Measurements from ENCODE around the gene IFT43.

IFT43 gene

DNA sequence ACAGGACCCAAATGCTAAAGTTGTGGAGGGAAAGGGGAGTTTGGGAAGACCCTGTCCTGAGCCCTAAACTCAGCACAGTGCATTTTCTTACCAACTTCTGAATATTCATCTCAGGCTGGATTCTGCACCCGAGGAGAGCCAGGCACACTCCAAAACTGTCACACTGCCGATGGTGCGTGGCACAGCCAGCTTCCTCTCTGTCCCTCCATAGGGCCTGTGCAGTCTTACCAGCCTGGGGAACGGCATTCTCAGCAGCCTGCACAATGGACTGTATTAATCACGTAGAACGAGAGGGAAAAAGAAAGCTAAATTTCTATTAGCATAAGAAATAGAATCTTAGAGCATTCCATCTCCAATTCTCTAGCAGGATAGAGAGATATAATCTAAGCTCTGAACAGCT lies 94.9 kb downstream of the IFT43 start:
- DNase-seq (ENCODE audit: low read depth) = no peak

DNA sequence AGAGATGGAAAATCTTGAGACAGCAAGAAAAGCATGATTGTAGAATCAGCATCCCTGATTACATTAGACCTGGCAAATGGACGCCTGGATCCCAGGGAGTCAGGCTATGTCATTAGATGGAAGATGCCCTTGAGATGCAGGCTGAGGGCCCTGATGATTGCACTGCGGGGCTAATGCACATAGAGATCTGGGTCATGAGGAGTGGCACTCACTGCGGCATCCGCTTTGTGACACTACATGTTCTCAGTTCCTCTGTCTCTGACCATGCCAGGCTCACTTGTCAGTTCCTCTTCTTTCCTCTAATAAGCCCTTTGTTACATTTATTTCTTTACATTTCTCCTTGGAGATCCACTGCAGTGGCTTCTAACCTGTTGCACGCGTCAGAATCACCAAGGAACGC lies 96.1 kb downstream of the IFT43 start:
- DNase-seq (ENCODE audit: low read depth) = no peak

DNA sequence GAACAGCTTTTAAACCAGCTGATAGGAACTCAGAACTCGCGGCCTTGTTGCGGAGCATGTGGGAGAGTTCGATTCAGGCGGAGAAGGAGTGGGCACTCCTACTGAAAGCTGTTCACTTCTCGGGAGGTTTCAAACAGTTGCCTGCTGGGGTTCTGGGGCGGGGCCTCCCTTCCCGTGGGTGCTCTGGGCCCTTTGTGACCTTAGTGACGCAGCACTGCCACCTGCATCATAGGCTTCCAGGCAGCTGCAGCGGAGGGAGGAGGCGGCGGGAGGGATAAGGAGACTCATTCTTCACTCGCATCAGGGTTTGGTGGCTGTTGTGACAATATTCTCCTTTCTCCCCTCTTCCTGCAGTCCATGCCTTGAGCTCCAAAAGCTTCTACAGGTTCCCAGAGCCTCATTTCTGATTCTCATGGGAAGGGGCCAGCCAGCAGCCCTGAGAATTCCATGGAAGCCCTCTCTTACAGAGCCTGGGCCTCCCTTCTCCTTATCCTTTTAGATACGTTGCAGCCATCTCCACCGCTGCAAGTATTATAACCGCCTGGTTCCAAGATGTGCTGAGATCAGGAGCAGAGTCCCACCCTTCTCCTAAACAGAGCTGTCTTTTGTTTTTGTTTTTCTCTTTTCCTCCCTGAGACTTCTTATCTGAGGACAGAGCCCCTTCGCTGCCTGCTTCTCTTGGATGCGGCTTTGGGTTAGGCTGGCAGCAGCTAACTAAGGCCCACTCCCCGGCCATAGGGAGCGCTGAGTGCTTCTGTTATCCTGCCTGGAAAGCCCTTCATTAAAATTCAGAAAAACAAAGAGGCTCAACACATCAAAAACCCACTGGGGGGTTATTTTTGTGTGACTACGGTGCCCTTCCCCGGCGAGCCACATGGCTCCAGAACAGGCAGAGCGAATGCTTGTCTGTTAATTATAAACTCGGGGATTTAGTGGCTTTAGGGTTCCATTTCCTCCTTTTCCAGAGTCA lies 98.5 kb downstream of the IFT43 start:
- no peak for DNase-seq (ENCODE audit: low read depth)

DNA sequence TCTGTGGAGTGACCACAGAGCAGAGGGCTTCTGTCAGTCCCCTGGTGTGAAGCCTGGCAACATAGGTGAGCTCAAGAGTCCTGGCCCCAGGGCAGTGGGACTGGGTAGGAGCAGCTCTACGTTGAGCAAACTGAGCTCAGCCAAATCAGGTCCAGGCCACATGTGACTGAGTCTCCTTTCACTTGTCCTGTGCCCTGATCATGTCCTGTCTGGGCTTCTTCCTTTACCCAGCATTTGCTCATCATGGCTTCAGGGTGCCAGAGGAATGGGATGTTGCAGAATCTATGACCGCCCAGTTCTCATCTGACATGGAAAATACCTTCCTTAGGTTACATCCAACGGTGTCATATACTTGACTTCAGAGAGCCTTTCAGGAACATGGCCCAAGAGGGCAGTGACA lies 99.8 kb downstream of the IFT43 start:
- no peak for DNase-seq (ENCODE audit: low read depth)

DNA sequence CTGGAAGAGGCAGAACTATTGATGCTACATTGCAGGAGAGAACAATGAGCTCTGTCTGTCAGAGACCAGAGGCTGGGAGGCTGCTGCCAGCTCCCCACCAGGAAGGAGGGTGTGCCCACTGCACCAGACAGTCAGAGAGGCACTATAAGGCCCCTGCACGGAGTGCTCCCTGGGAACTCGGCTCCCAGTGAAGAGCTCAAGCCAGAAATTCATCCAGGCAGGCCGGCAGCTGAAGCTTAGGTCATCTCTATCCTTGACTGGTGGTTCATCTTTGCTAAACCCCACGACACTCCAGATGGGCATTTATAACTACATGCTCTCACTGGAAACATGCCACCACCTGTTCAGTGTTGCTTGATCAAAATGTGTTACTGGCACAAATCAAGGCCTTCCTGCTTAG lies 101.1 kb downstream of the IFT43 start:
- DNase-seq (ENCODE audit: low read depth) = no peak

DNA sequence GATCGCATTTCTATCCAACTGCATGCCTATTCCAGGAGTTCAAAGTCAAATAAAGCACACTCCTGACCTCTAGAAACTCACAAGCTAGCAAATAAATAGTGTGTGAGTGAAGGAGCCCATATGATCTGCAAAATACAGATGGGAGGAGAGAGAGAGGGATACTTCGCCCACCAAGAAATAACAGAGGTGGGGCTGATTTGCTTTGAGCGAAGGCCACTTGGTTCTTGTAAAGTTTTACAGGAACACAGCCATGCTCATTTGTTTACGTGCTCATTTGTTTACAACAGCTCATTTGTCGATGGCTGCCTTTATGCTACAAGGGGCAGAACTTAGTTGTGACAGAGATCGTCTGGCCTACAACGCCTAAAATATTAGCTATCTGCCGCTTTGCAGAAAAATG lies 102.8 kb downstream of the IFT43 start:
- no peak for DNase-seq (ENCODE audit: low read depth)

DNA sequence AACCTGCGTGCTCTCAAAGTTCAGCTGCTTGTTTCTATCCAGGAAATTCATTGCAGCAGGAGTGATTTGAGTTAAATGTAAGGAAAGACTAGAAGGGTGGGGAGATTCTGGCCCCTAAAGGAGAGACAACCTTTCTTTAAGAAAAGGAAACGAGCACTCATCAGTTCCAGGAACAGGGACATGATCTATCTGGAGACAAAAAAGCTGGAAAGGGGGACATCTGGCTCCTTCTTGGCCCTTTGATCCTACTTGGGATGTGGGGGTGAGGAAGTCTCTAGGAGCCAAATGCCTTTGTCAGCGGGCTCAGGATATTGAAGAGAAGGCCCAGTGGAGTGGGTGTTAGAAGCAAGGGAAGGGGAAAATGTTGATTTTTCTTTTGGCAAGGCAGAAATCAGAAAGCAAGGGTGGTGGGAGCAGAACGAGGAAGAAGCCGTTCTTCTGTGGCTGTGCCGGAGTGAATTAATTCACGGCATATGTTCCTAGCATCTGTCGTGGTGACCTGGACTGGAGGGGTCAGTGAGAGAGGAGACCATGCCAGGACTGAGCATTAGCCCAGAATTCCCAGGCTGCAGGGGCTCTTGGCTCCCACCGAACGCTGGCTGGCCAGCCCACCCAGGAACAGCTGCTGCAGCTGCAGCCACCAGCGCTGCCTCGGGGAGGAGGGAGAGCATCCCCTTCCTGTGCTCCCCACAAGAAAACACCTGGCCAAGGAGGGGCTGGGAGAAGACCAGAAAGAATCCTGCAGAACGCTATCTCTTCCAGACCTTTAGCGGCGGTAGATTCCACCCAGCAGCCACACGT lies 103.4 kb downstream of the IFT43 start:
- no peak for DNase-seq (ENCODE audit: low read depth)

DNA sequence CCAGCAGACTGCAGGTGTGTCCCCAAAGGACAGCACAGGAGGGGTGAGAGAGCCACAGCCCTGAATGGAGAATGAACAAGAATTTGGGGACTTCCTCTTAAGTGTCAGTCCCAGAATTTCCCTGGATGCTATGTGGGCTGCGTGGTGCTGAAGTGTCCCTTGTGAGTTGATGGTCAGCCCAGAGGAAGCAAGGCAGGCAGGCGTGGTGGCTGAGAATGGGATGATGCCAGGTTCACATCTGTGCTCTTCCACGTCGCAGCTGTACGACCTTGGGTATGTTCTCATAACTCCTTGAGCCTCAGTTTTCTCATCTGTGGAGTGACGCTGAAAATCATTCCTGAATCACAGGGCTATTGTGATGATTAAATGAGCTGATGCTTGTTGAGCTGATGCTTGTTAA lies 104.0 kb downstream of the IFT43 start:
- DNase-seq (ENCODE audit: low read depth) = no peak

DNA sequence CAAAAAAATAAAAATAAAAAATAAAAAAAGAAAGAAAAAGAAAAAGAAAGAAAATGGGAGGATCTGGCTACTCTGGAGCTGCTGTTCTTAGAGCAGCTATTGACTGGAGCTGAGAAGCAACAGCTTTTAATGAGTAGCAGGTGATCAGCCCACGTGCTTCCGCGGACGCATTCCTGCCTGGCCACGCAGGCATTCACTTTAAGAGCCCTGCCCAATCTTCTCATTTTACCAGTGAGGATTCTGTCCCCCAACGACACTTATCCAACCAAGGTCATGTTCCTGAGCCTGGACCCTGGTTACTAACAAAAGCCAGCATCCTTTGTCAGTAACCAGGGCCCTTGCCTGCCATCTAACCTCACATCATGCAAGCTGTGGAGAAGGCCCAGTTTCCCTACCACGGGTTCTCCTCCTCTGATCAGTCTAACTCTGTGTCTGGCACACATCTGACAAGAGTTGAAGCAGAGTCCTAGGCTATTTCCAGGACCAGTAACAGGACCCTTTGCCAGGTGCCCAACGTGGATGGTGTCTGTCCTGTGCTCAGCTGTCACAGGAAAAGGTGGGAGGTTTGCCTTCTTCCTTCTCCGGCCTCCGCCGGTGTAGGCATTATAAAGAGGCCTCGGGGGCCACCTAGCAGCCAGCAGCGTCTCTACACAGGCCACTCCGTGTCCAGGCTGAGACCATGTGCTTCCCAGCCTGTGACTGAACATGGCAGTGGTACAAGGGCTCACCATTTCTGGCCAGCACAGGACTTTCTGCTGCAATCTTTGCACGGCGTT lies 105.2 kb downstream of the IFT43 start:
- no peak for DNase-seq (ENCODE audit: low read depth)

DNA sequence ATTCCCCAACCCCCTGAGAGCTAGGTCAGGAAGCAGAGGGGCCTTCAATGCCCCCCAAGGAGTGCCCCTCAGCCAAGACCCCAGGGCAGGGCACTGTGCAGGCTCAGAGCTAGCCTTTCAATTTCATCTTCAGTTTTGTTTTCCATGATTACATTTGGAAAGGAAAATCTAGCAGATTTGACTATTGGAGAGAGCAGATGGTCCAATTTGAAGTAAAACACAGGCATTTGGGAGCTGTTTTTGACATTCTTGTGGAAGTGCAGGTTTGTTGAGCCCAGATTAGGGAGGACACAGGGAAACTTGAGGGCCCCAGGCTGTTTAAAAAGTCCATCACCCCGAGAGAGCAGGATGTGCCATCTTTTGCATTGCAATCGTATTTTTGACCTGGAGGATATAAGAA lies 107.5 kb downstream of the IFT43 start:
- DNase-seq (ENCODE audit: low read depth) = no peak

DNA sequence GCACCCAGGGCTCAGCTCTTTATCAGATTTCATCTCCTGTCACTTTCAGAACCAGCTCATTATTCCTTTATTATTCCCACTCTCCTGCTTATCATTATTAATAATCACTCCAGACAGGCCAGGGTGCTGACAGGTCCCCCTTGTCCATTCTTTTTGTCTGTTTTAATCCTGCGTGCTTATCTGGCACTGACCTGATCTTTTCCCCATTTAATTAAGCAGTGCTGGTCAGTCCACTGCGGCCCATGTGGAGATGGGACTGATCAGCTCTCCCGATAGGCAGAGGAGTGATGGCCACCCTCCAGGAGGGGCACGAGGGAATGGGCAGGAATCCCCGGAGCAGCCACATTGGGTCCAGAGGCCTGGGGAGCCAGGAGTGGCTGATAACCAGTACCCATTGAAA lies 110.7 kb downstream of the IFT43 start:
- no peak for DNase-seq (ENCODE audit: low read depth)

DNA sequence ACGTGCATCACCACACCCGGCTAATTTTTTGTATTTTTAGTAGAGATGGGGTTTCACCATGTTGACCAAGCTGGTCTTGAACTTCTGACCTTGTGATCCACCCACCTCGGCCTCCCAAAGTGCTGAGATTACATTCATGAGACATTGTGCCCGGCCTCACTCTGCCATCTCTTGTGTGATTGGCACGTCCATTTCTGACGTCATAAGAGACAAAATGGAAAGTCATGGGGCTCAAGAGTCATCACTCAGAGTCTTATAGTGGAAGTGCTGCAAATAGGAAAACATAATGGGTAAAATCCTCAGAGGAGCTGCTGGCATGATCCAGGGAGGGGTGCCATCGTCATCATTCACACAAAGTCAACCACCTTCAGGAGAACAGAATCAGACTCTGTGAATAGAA lies 112.0 kb downstream of the IFT43 start:
- no peak for DNase-seq (ENCODE audit: low read depth)

DNA sequence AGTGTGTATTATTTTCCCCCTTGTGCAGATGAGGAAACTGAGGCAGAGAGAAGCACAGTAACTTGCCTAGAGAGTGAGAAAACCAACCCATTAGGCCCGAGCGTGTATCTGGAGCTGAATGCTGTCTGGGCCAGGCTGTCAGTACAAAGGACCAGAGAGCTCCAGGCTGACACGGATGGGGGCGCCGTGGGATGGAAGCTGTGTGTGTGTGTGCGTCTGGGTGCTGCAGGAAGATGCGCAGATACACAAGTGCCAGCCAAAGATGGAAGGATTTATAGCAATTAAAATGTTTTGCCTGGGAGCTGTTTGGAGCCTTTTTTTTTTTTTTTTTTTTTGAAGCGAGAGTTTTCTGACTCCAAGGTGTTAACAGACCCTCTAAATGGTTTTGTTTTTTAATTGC lies 112.5 kb downstream of the IFT43 start:
- DNase-seq (ENCODE audit: low read depth) = no peak

DNA sequence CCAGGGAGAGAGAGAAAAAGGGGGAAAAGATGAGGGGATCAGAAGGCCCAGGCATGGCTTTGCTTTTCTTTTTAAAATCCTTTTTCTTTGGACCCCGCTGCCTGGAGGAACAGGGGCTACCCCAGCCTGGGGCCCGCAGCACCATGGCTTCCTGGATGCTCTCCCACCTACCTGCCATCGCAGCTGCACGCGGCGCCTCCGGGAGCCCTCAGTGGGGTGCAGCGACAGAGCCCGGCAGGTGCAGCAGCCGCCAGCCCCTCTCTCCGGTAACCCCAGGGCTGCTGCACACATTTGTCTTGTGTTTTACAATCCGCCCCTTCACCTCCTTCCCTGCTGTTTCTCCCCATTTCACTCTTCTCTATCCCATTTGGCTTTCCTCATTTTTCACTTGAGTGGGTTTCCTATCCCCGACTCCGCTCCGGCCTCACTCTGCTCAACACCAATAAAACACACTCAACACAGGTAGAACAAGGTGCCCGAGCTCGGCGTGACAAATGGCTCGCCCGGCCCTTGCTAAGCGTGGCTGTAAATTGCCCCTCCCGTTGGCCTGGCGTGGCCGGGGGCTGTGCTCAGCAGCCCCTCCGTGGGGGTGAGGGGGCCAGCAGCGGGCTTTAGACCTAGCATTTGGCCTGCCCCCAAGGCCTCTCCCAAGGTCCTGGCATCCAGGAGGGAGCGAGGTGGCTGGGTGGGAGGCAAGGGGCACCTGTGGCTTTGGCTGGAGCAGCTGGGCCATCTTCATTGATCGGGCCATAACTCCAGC lies 113.5 kb downstream of the IFT43 start:
- DNase-seq (ENCODE audit: low read depth) = no peak

DNA sequence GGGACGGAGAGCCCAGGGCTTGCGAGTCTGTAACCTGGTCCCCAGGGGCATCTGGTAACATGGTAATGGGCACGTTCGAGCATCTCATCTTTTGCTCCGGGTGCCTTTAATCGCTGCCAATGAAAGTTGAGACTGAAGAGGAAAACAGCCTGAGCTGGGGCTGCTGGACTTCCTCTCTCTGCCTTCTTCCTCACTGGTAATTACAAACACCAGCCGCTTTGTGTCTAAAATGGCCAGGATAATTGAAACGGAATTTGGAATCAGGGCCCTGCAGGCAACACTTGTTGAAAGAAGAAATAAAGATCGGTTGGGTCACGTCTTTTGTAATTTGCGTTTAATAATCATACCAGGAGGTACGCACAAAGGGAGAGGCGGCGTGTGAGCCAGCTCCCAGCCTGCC lies 114.7 kb downstream of the IFT43 start:
- no peak for DNase-seq (ENCODE audit: low read depth)

DNA sequence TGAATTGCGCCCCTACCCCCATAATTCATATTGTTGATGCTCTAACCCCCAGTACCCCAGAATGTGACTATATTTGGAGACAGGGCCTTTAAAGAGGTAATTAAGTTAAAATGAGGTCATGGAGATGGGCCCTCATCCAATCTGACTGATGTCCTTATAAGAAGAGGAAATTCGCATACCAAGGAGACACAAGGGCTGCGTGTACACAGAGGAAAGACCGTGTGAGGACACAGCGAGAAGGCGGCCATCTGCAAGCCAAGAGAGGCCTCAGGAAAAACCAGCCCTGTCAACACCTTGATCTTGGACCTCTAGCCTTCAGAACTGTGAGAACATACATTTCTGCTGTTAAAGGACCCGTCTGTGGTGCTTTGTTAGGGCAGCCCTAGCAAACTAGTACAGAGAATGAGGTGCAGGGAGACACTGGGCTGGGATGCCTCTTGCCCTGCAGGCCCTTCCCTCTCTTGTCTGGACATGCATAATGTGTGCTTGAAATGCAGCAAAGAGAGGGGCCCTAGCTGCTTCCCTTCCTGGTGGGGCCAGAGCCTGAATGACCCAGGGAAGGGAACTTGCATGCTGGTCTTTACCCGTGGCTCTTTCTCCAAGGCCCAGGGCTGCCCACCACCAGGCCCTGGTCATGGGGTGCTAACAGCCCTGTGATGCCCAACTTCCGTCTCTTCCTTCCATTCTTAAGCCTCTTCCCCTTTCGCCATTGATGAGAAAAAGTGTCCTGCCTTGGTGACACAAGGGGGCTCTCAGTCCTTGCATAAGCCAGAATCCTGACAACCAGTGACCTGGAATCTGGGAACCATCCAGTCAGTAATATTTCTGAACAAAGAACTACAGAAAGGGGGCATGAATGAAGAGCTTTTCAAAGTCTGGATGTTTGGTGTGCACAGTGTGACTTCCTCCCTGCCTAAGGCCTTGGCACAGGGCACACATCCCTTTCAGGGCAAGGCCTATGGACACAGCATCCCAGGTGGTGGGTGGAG lies 116.1 kb downstream of the IFT43 start:
- DNase-seq (ENCODE audit: low read depth) = no peak

DNA sequence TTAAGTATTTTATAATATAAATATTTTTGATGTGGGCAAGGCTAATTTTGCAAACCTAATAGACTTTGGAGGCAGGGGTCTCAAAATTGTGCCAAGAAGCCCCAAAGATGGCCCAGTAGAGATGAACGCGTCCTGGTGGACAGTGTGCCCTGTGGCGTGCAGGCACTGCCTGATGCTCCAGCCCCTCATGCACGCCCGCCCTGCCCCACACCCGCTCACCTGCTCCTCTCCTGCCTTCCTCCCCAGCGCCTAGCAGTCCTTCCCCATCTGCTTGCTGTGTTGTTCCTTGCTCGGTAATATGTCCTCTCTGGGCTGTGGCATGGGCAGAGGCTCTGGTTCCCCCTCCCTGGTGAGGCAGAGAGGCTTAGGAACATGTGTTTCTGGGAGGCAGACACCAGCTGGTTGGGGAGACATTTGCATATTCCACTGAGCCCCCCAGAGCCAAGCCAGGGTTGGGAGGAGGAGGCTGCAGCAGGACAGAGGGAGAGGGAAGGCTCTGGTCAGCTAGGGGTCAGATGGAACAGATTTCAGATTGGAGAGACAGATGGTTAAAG lies 119.3 kb downstream of the IFT43 start:
- no peak for DNase-seq (ENCODE audit: low read depth)

DNA sequence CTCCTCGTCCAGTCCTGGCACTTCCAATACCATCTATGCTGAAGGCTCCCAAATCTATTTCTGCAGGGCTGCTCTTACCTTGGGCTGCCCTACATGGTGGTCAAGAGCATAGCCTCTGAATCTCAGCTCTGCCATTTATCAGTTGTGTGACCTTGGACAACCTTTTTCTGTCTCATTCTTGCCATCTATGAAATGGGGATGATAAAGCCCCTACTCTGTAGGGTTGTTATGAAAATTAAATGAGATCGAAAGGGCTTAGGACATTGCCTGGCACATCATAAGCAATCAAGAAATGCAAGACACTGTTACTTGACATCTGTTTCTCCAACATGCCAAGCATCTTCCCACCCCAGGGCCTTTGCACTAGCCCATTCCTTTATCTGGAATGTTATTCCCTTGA lies 120.6 kb downstream of the IFT43 start:
- no peak for DNase-seq (ENCODE audit: low read depth)

DNA sequence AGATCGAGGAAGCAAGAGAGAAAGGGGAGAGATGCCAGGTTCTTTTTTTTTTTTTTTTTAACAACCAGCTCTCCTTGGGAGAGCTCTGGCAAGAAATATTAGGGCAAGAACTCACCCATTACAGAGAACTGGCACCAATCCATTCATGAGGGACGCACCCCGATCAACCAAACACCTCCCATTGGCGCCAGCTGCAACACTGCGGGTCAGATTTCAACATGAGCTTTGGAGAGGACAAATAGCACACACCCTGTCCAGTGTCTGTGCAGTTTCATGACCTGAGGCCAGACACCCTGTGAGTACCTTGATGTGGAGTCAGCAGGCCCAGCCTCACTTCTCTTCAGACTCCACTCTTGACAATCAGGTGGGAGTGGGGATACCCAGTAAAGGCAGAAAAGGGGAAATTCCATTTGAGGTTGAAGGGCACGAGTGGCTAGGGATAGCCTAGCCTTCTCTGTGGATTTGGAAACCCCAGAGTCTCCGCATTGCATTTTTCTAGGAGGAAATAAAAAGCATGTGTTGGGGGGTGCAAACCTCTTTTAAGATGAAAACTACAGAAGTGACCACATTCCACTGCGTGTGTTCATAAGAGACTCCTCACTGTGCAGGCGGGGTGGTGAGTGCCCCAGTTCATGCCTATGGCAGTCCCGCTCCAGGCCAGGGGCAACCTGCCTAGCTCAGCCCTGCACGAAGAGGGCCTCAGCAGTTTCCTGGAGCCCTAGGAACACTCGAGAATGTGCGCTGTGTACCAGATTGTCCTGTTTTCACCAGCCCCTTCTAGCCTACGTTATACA lies 123.7 kb downstream of the IFT43 start:
- DNase-seq (ENCODE audit: low read depth) = no peak

Measured in stimulated activated CD8-positive, alpha-beta memory T cell treated with anti-CD3 and anti-CD28 coated beads, Interleukin-7, amount 100 ng/mL, for 24 hours (primary cell).